SK-N-SH (cell line): ENCODE data around the gene MED12. TPM values are rescaled to one million over a fixed set of nuclear protein-coding genes. Genes with fewer than 3 reads are reported as not detected.

ENCODE experiments used
- CTCF ChIA-PET: fragments of 300-600, 350-600 bp; formaldehyde crosslinking; extraction: SDS; loops from one replicate; lab custom pipeline; 2021; lab: Yijun Ruan, JAX
- POLR2A ChIA-PET: fragments of 350-600 bp; sonication (Branson Sonifier 250); formaldehyde crosslinking; extraction: SDS; loops from one replicate; lab custom pipeline; 2020; ENCODE audit warnings: antibody characterized with exemption, inconsistent platforms; lab: Yijun Ruan, JAX
- DNase-seq: peaks from one replicate; pipeline ENCODE4 v3.0.0; 2012
- H2AFZ ChIP-seq: fragments of 200-600 bp; sonication (generic); 2 replicates; pipeline ENCODE4 v1.8.1; 2016; ENCODE audit warnings: antibody characterized with exemption, mild to moderate bottlenecking, low read depth
- H3F3A ChIP-seq: fragments of 200-600 bp; sonication (generic); replicated peaks from 2 replicates; pipeline ENCODE3; 2016; ENCODE audit warnings: antibody characterized with exemption, mild to moderate bottlenecking; ENCODE audit not compliant: insufficient read depth
- H3K27ac ChIP-seq, 2 experiments: fragments of 200-500 bp in 1 of 2; fragments of 200-600 bp in 1 of 2; sonication (Bioruptor generic) in 1 of 2; sonication (generic), shearing (Covaris generic) in 1 of 2; 2 replicates each; pipeline versions ENCODE4 v1.5.1 to v1.6.1; 2014 to 2016; ENCODE audit warnings: low read depth in 2 of 2, inconsistent platforms in 1 of 2, low read length in 1 of 2, mild to moderate bottlenecking in 1 of 2, mixed read lengths in 1 of 2
- H3K27me3 ChIP-seq: fragments of 200-600 bp; sonication (generic), shearing (Covaris generic); 2 replicates; pipeline ENCODE4 v1.6.1; 2016; ENCODE audit warnings: mixed run types; ENCODE audit not compliant: insufficient read depth
- H3K36me3 ChIP-seq, 2 experiments: fragments of 200-500 bp in 1 of 2; fragments of 200-600 bp in 1 of 2; sonication (Bioruptor generic) in 1 of 2; sonication (generic) in 1 of 2; replicated peaks in 1 of 2; 2 replicates each; pipeline versions ENCODE3 to v1.5.1; 2014 to 2016; ENCODE audit warnings: low read length in 1 of 2, mild to moderate bottlenecking in 1 of 2; ENCODE audit not compliant: insufficient read depth in 2 of 2, control insufficient read depth in 1 of 2
- H3K4me1 ChIP-seq, 2 experiments: fragments of 200-500 bp in 1 of 2; fragments of 200-600 bp in 1 of 2; sonication (Bioruptor generic) in 1 of 2; sonication (generic), shearing (Covaris generic) in 1 of 2; 2 replicates each; pipeline versions ENCODE4 v1.5.1 to v1.6.1; 2014 to 2016; ENCODE audit warnings: low read depth in 1 of 2, low read length in 1 of 2, mixed run types in 1 of 2; ENCODE audit not compliant: insufficient read depth in 2 of 2, control insufficient read depth in 1 of 2
- H3K4me2 ChIP-seq: fragments of 200-600 bp; sonication (generic), shearing (Covaris generic); 2 replicates; pipeline ENCODE4 v1.6.1; 2017; ENCODE audit warnings: mixed run types
- H3K4me3 ChIP-seq, 2 experiments: fragments of 200-500 bp in 1 of 2; fragments of 200-600 bp in 1 of 2; sonication (Bioruptor generic) in 1 of 2; sonication (generic), shearing (Covaris generic) in 1 of 2; 2 replicates each; pipeline versions ENCODE4 v1.5.1 to v1.8.1; 2014 to 2016; ENCODE audit warnings: low read depth in 2 of 2, inconsistent platforms in 1 of 2, low read length in 1 of 2, mild to moderate bottlenecking in 1 of 2, mixed read lengths in 1 of 2, moderate library complexity in 1 of 2
- H3K79me2 ChIP-seq: fragments of 200-600 bp; sonication (generic); 2 replicates; pipeline ENCODE4 v1.8.1; 2017; ENCODE audit warnings: mild to moderate bottlenecking; ENCODE audit not compliant: insufficient read depth
- H3K9ac ChIP-seq: fragments of 200-600 bp; sonication (generic); 2 replicates; pipeline ENCODE4 v1.6.1; 2017; ENCODE audit warnings: mixed run types
- H3K9me2 ChIP-seq: fragments of 200-600 bp; sonication (generic); 2 replicates; pipeline ENCODE4 v1.6.1; 2017; ENCODE audit warnings: mixed run types
- H3K9me3 ChIP-seq: fragments of 200-600 bp; sonication (generic); 2 replicates; pipeline ENCODE4 v1.6.1; 2017; ENCODE audit warnings: mixed run types, mild to moderate bottlenecking, moderate library complexity
- H4K20me1 ChIP-seq: fragments of 200-600 bp; sonication (generic); 2 replicates; pipeline ENCODE4 v1.6.1; 2017; ENCODE audit warnings: mild to moderate bottlenecking, mixed run types; ENCODE audit not compliant: insufficient read depth
- ELF1 ChIP-seq: IDR thresholded peaks from 2 replicates; pipeline ENCODE4 v1.4.0; 2012
- EZH2phosphoT487 ChIP-seq: fragments of 200-600 bp; sonication (generic); IDR thresholded peaks from 2 replicates; pipeline ENCODE4 v1.6.1; 2017; ENCODE audit warnings: low read depth, mixed run types, mild to moderate bottlenecking, antibody characterized with exemption, moderate library complexity, borderline replicate concordance
- GABPA ChIP-seq: IDR thresholded peaks from 2 replicates; pipeline ENCODE4 v1.4.0; 2012; ENCODE audit warnings: low read depth, mild to moderate bottlenecking
- GATA2 ChIP-seq: sonication (generic); formaldehyde crosslinking; IDR thresholded peaks from 2 replicates; pipeline ENCODE4 v1.5.0; 2020; ENCODE audit warnings: mild to moderate bottlenecking, missing genetic modification reagents
- POLR2AphosphoS5 ChIP-seq: IDR thresholded peaks from 2 replicates; pipeline ENCODE4 v1.6.1; 2012; ENCODE audit warnings: low read depth, low read length
- RFX5 ChIP-seq: IDR thresholded peaks from 2 replicates; pipeline ENCODE4 v1.6.1; 2012; ENCODE audit warnings: mild to moderate bottlenecking, improper control_type of control experiment, low read length
- RXRA ChIP-seq: IDR thresholded peaks from 2 replicates; pipeline ENCODE4 v1.4.0; 2012; ENCODE audit warnings: low read depth, mild to moderate bottlenecking, borderline replicate concordance
- SIN3A ChIP-seq: IDR thresholded peaks from 2 replicates; pipeline ENCODE4 v1.6.1; 2012; ENCODE audit warnings: low read depth, mild to moderate bottlenecking, low read length, moderate library complexity, borderline replicate concordance
- TEAD4 ChIP-seq: IDR thresholded peaks from 2 replicates; pipeline ENCODE4 v1.4.0; 2012; ENCODE audit warnings: mild to moderate bottlenecking, borderline replicate concordance; ENCODE audit not compliant: insufficient read depth
- WGBS: methylation state at CpG from one replicate; pipeline ENCODE4 v1.1.6; 2017; ENCODE audit warnings: low lambda C conversion rate; 5-methylcytosine and 5-hydroxymethylcytosine counted together
- polyA plus RNA-seq, 3 experiments: library from polyadenylated mRNA; depleted of rRNA; stranded (reverse); fragments of >200 nt; gene quantifications; 2 replicates each; pipeline ENCODE4 v1.2.3, GENCODE V29; 2012
- TF ChIP-seq, protein P1 (sequence below): IDR thresholded peaks from 2 replicates; pipeline ENCODE4; 2012
- TF ChIP-seq, protein P2 (sequence below): IDR thresholded peaks from 2 replicates; pipeline ENCODE4 v1.6.1; 2012; ENCODE audit warnings: mild to moderate bottlenecking, low read depth, low read length, moderate library complexity
- TF ChIP-seq, protein P3 (sequence below): IDR thresholded peaks from 2 replicates; pipeline ENCODE4 v1.4.0; 2012; ENCODE audit warnings: low read depth, borderline replicate concordance

MED12 gene
- polyA plus RNA-seq, 1 of the 3 experiments (the other 2 are of a cell fraction) = 18.5 TPM

DNA sequence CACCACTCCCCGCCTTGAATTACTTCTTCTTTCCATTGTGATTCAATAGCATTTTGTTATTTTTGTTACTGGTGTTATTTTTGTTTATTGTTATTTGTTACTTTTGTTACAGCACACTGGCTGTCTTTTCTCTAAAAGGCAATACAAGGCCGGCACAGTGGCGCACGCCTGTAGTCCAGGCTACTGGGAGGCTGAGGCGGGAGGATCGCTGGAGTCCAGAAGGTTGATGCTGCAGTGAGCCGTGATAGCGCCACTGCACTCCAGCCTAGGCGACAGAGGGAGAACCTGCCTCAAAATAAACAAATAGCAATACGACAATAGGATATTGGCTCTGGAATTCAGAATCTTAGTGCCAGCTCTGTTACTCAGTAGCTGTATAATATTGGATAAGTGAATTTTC, 1.0 kb upstream of the MED12 start:
- ChIA-PET POLR2A (interaction anchor here (2.0 kb wide), 1 partner anchor 15 kb away, joined by 8 read pairs; no protein-coding TSS in a partner anchor), CTCF (interaction anchor here (0.8 to 4.9 kb wide), 3 partner anchors 12 to 146 kb away, joined by 3 to 27 read pairs (median 3); partner anchors contain the start of gene FOXO4)
- Histone ChIP-seq H3K4me2 (no peak overlapping the region), H3K27ac (no peak overlapping the region), H3F3A (no peaks in the 10 kb centered on the region), H3K79me2 (peaks cover 13% of the 10 kb centered on the region; the same call in 1 of the 2 replicates), H2AFZ (peak overlapping the region; percentile 98; the same call in 1 of the 2 replicates), H3K9me3 (no peaks in the 10 kb centered on the region), H3K9me2 (no peaks in the 10 kb centered on the region), H3K27me3 (no peaks in the 10 kb centered on the region; the same call in 1 of the 2 replicates), H3K9ac (no peak overlapping the region), H4K20me1 (no peaks in the 10 kb centered on the region), H3K4me3 (no peak overlapping the region), H3K4me1 (peaks cover 0 to 8% of the 10 kb centered on the region in 2 experiments; a peak in 1 of 4 replicates), H3K36me3 (peaks cover 9 to 21% of the 10 kb centered on the region in 2 experiments)
- no peak for DNase-seq
- WGBS = 57% methylated on average over 10 of the region's 10 CpGs
- TF ChIP-seq ELF1 (no peak), GABPA (no peak), POLR2AphosphoS5 (no peak), RFX5 (no peak), EZH2phosphoT487 (no peak), GATA2 (CRISPR knock-in tag) (no peak), SIN3A (no peak), TEAD4 (no peak), RXRA (no peak)
- TF ChIP-seq, protein P1, sequence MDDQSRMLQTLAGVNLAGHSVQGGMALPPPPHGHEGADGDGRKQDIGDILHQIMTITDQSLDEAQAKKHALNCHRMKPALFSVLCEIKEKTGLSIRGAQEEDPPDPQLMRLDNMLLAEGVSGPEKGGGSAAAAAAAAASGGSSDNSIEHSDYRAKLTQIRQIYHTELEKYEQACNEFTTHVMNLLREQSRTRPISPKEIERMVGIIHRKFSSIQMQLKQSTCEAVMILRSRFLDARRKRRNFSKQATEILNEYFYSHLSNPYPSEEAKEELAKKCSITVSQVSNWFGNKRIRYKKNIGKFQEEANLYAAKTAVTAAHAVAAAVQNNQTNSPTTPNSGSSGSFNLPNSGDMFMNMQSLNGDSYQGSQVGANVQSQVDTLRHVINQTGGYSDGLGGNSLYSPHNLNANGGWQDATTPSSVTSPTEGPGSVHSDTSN = no peak
- TF ChIP-seq, protein P2, sequence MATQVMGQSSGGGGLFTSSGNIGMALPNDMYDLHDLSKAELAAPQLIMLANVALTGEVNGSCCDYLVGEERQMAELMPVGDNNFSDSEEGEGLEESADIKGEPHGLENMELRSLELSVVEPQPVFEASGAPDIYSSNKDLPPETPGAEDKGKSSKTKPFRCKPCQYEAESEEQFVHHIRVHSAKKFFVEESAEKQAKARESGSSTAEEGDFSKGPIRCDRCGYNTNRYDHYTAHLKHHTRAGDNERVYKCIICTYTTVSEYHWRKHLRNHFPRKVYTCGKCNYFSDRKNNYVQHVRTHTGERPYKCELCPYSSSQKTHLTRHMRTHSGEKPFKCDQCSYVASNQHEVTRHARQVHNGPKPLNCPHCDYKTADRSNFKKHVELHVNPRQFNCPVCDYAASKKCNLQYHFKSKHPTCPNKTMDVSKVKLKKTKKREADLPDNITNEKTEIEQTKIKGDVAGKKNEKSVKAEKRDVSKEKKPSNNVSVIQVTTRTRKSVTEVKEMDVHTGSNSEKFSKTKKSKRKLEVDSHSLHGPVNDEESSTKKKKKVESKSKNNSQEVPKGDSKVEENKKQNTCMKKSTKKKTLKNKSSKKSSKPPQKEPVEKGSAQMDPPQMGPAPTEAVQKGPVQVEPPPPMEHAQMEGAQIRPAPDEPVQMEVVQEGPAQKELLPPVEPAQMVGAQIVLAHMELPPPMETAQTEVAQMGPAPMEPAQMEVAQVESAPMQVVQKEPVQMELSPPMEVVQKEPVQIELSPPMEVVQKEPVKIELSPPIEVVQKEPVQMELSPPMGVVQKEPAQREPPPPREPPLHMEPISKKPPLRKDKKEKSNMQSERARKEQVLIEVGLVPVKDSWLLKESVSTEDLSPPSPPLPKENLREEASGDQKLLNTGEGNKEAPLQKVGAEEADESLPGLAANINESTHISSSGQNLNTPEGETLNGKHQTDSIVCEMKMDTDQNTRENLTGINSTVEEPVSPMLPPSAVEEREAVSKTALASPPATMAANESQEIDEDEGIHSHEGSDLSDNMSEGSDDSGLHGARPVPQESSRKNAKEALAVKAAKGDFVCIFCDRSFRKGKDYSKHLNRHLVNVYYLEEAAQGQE = no peak
- TF ChIP-seq, protein P3, sequence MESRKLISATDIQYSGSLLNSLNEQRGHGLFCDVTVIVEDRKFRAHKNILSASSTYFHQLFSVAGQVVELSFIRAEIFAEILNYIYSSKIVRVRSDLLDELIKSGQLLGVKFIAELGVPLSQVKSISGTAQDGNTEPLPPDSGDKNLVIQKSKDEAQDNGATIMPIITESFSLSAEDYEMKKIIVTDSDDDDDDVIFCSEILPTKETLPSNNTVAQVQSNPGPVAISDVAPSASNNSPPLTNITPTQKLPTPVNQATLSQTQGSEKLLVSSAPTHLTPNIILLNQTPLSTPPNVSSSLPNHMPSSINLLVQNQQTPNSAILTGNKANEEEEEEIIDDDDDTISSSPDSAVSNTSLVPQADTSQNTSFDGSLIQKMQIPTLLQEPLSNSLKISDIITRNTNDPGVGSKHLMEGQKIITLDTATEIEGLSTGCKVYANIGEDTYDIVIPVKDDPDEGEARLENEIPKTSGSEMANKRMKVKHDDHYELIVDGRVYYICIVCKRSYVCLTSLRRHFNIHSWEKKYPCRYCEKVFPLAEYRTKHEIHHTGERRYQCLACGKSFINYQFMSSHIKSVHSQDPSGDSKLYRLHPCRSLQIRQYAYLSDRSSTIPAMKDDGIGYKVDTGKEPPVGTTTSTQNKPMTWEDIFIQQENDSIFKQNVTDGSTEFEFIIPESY = no peak
- TF ChIP-seq, all 33 proteins: peak for 0
